ENCODE results near the gene CEP83. TPM values are rescaled to one million over a fixed set of nuclear protein-coding genes. Genes with fewer than 3 reads are reported as not detected.

CEP83 gene
- total and polyA plus RNA-seq, 2 donors (not counting 1 experiment from before 2014, with no cell fraction given), result 7.8 to 13.5 TPM

DNA sequence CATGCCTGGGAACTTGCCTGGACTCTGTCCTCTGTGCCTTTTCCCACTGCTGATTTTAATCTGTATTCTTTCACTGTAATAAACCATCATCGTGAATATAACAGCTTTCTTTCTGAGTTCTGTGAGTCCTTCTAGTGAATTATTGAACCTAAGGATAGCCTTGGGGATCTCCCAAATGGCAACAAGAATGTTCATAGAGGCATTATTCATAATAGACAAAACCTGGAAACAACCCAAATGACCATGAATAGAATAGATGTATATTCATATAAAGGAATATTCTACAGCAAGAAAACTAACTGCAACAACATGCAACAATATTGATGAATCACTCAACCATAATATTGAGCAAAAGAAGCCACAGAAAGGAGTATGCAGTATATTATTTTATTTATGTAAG, 44.7 kb upstream of the CEP83 start:
- Histone ChIP-seq H3K79me2 (ENCODE audit: control insufficient read depth, insufficient read depth, low read length) (no peaks in the 10 kb centered on the region), H3K9me3 (ENCODE audit: control insufficient read depth, insufficient read depth, low read depth, low read length) (no peaks in the 10 kb centered on the region), H3K27me3 (ENCODE audit: control insufficient read depth, insufficient read depth, low read length) (peaks cover 4% of the 10 kb centered on the region), H3K9ac (ENCODE audit: insufficient read depth, low read length) (no peak overlapping the region), H3K4me2 (ENCODE audit: extremely low read depth, insufficient read depth, low read length) (no peak overlapping the region), H3K27ac (ENCODE audit: insufficient read depth, low read length) (no peak overlapping the region), H3K4me3 (replicated peaks in 1 of 4; ENCODE audit: control extremely low read depth in 1 of 4, insufficient read depth in 1 of 4, low read depth in 3 of 4, low read length in 4 of 4) (no peak overlapping the region), H3K36me3 (ENCODE audit: control insufficient read depth, insufficient read depth, low read length) (no peaks in the 10 kb centered on the region), H2AFZ (ENCODE audit: low read length) (no peak overlapping the region), H4K20me1 (ENCODE audit: control insufficient read depth, extremely low read depth, insufficient read depth, low read length) (no peaks in the 10 kb centered on the region), H3K4me1 (ENCODE audit: control insufficient read depth, extremely low read depth, insufficient read depth, low read length) (no peaks in the 10 kb centered on the region)
- TF ChIP-seq EZH2 (IDR thresholded peaks at IDR 0.05; ENCODE audit: low read length, missing control alignments), result no peak
- no peak for TF ChIP-seq CTCF (conservative IDR thresholded peaks at IDR 0.05 in 1 of 2, IDR thresholded peaks at IDR 0.05 in 1 of 2; ENCODE audit: low read depth in 1 of 2, low read length in 2 of 2)
- DNase-seq (ENCODE audit: low read depth in 2 of 2), result no peak

GRCh38 chr12:94503619-94504018, 44.0 kb upstream of the CEP83 start:
- no peak for DNase-seq (ENCODE audit: low read depth in 2 of 2)
- H3K4me3 ChIP-seq (replicated peaks in 1 of 4; ENCODE audit: control extremely low read depth in 1 of 4, insufficient read depth in 1 of 4, low read depth in 3 of 4, low read length in 4 of 4), result no peak overlapping the region
- no peak overlapping the region for H3K4me2 ChIP-seq (ENCODE audit: extremely low read depth, insufficient read depth, low read length)
- no peaks in the 10 kb centered on the region for H3K79me2 ChIP-seq (ENCODE audit: control insufficient read depth, insufficient read depth, low read length)
- no peak overlapping the region for H2AFZ ChIP-seq (ENCODE audit: low read length)
- H4K20me1 ChIP-seq (ENCODE audit: control insufficient read depth, extremely low read depth, insufficient read depth, low read length), result no peaks in the 10 kb centered on the region
- H3K4me1 ChIP-seq (ENCODE audit: control insufficient read depth, extremely low read depth, insufficient read depth, low read length), result no peaks in the 10 kb centered on the region
- H3K9ac ChIP-seq (ENCODE audit: insufficient read depth, low read length), result no peak overlapping the region
- peaks cover 4% of the 10 kb centered on the region for H3K27me3 ChIP-seq (ENCODE audit: control insufficient read depth, insufficient read depth, low read length)
- H3K36me3 ChIP-seq (ENCODE audit: control insufficient read depth, insufficient read depth, low read length), result no peaks in the 10 kb centered on the region
- H3K9me3 ChIP-seq (ENCODE audit: control insufficient read depth, insufficient read depth, low read depth, low read length), result no peaks in the 10 kb centered on the region
- H3K27ac ChIP-seq (ENCODE audit: insufficient read depth, low read length), result no peak overlapping the region
- TF ChIP-seq CTCF (conservative IDR thresholded peaks at IDR 0.05 in 1 of 2, IDR thresholded peaks at IDR 0.05 in 1 of 2; ENCODE audit: low read depth in 1 of 2, low read length in 2 of 2) (no peak), EZH2 (IDR thresholded peaks at IDR 0.05; ENCODE audit: low read length, missing control alignments) (no peak)

DNA sequence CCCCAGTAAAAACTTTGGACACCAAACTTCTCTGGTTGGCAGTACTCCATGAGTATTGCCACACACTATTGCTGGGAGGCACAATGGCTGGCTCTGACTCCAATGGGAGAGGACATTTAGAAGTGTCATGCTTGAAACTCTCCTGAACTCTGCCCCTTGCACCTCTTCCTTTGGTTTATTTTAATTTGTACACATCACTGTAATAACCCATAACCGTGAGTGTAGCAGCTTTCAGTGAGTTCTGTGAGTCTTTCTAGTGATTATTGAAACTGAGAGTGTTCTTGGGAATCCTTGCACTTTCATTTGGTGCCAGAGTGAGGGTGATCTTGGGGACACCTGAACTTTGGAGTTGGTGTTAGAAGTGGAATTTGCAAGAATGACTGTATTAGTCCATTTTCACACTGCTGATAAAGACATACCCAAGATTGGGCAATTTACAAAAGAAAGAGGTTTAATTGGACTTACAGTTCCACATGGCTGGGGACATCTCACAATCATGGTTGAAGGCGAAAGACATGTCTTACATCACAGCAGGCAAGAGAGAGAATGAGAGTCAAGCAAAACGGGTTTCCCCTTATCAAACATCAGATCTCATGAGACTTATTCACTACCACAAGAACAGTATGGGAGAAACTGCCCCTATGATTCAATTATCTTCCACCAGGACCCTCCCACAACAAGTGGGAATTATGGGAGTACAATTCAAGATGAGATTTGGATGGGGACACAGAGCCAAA, 41.3 kb upstream of the CEP83 start:
- no peak overlapping the region for H3K9ac ChIP-seq (ENCODE audit: insufficient read depth, low read length)
- no peak overlapping the region for H3K4me2 ChIP-seq (ENCODE audit: extremely low read depth, insufficient read depth, low read length)
- no peaks in the 10 kb centered on the region for H3K79me2 ChIP-seq (ENCODE audit: control insufficient read depth, insufficient read depth, low read length)
- no peaks in the 10 kb centered on the region for H3K27me3 ChIP-seq (ENCODE audit: control insufficient read depth, insufficient read depth, low read length)
- no peak overlapping the region for H2AFZ ChIP-seq (ENCODE audit: low read length)
- H3K36me3 ChIP-seq (ENCODE audit: control insufficient read depth, insufficient read depth, low read length), result no peaks in the 10 kb centered on the region
- H4K20me1 ChIP-seq (ENCODE audit: control insufficient read depth, extremely low read depth, insufficient read depth, low read length), result no peaks in the 10 kb centered on the region
- no peaks in the 10 kb centered on the region for H3K4me1 ChIP-seq (ENCODE audit: control insufficient read depth, extremely low read depth, insufficient read depth, low read length)
- TF ChIP-seq EZH2 (IDR thresholded peaks at IDR 0.05; ENCODE audit: low read length, missing control alignments), result no peak
- no peak for TF ChIP-seq CTCF (conservative IDR thresholded peaks at IDR 0.05 in 1 of 2, IDR thresholded peaks at IDR 0.05 in 1 of 2; ENCODE audit: low read depth in 1 of 2, low read length in 2 of 2)
- H3K9me3 ChIP-seq (ENCODE audit: control insufficient read depth, insufficient read depth, low read depth, low read length), result no peaks in the 10 kb centered on the region
- no peak overlapping the region for H3K27ac ChIP-seq (ENCODE audit: insufficient read depth, low read length)
- no peak overlapping the region for H3K4me3 ChIP-seq (replicated peaks in 1 of 4; ENCODE audit: control extremely low read depth in 1 of 4, insufficient read depth in 1 of 4, low read depth in 3 of 4, low read length in 4 of 4)
- DNase-seq (ENCODE audit: low read depth in 2 of 2), result no peak

All from fibroblast of lung (primary cell).